ENCODE measurements around the gene CLDN5. TPM values are rescaled to one million over a fixed set of nuclear protein-coding genes. Genes with fewer than 3 reads are reported as not detected.

The CLDN5 gene
- polyA plus RNA-seq, 1 donor from 2014 or later, result 0.66 TPM

GRCh38 chr22:19499236-19499879 is 24.9 kb downstream of the CLDN5 start:
- Histone ChIP-seq H2AFZ (ENCODE audit: low read depth, low read length) (no peak overlapping the region), H3K4me2 (ENCODE audit: low read length) (no peak overlapping the region), H3F3A (ENCODE audit: insufficient read depth, low read length, poor library complexity, severe bottlenecking) (no peaks in the 10 kb centered on the region), H3K4me3 (ENCODE audit: low read length) (no peak overlapping the region), H3K9ac (ENCODE audit: low read length) (no peak overlapping the region), H3K36me3 (ENCODE audit: insufficient read depth, low read length) (no peaks in the 10 kb centered on the region), H4K20me1 (ENCODE audit: insufficient read depth) (no peaks in the 10 kb centered on the region), H3K9me2 (ENCODE audit: insufficient read depth, low read length) (no peaks in the 10 kb centered on the region), H3K27me3 (ENCODE audit: insufficient read depth, low read depth, low read length) (no peaks in the 10 kb centered on the region), H3K79me2 (replicated peaks; ENCODE audit: insufficient read depth, low read length) (no peaks in the 10 kb centered on the region), H3K27ac (ENCODE audit: low read length) (no peak overlapping the region), H3K9me3 (ENCODE audit: low read length) (no peaks in the 10 kb centered on the region)
- no peak for TF ChIP-seq REST (IDR thresholded peaks at IDR 0.05; ENCODE audit: borderline replicate concordance)

- no peaks in the 10 kb centered on the region for H3K79me2 ChIP-seq (replicated peaks; ENCODE audit: insufficient read depth, low read length)
- no peaks in the 10 kb centered on the region for H4K20me1 ChIP-seq (ENCODE audit: insufficient read depth)
- TF ChIP-seq EZH2 (IDR thresholded peaks at IDR 0.05; ENCODE audit: borderline replicate concordance, insufficient read depth, low read length, poor library complexity, severe bottlenecking) (no peak), SMC3 (conservative IDR thresholded peaks at IDR 0.05; ENCODE audit: poor library complexity) (no peak), EP300 (conservative IDR thresholded peaks at IDR 0.05; ENCODE audit: poor library complexity, severe bottlenecking) (no peak)
- no peaks in the 10 kb centered on the region for H3K9me3 ChIP-seq (ENCODE audit: low read length)
- no peaks in the 10 kb centered on the region for H3F3A ChIP-seq (ENCODE audit: insufficient read depth, low read length, poor library complexity, severe bottlenecking)
- H3K9me2 ChIP-seq (ENCODE audit: insufficient read depth, low read length), result no peaks in the 10 kb centered on the region
- no peak overlapping the region for H3K4me2 ChIP-seq (ENCODE audit: low read length)
- H3K9ac ChIP-seq (ENCODE audit: low read length), result no peak overlapping the region
- H3K36me3 ChIP-seq (ENCODE audit: insufficient read depth, low read length), result no peaks in the 10 kb centered on the region
- no peak overlapping the region for H2AFZ ChIP-seq (ENCODE audit: low read depth, low read length)
- no peak overlapping the region for H3K27ac ChIP-seq (ENCODE audit: low read length)
- H3K4me3 ChIP-seq (ENCODE audit: low read length), result no peak overlapping the region
- H3K27me3 ChIP-seq (ENCODE audit: insufficient read depth, low read depth, low read length), result no peaks in the 10 kb centered on the region
These were observed 25.4 kb downstream of the CLDN5 start for GRCh38 chr22:19498866-19499190.

- no peaks in the 10 kb centered on the region for H4K20me1 ChIP-seq (ENCODE audit: insufficient read depth)
- H3K27ac ChIP-seq (ENCODE audit: low read length), result no peak overlapping the region
- TF ChIP-seq EP300 (conservative IDR thresholded peaks at IDR 0.05; ENCODE audit: poor library complexity, severe bottlenecking) (no peak), EZH2 (IDR thresholded peaks at IDR 0.05; ENCODE audit: borderline replicate concordance, insufficient read depth, low read length, poor library complexity, severe bottlenecking) (no peak), RAD21 (conservative IDR thresholded peaks at IDR 0.05) (no peak), MXI1 (conservative IDR thresholded peaks at IDR 0.05; ENCODE audit: poor library complexity, severe bottlenecking) (no peak), REST (IDR thresholded peaks at IDR 0.05; ENCODE audit: borderline replicate concordance) (no peak), TAF1 (IDR thresholded peaks at IDR 0.05; ENCODE audit: low read depth) (no peak)
- no peaks in the 10 kb centered on the region for H3K9me3 ChIP-seq (ENCODE audit: low read length)
- H3K79me2 ChIP-seq (replicated peaks; ENCODE audit: insufficient read depth, low read length), result no peaks in the 10 kb centered on the region
- H3K27me3 ChIP-seq (ENCODE audit: insufficient read depth, low read depth, low read length), result no peaks in the 10 kb centered on the region
- H3K9me2 ChIP-seq (ENCODE audit: insufficient read depth, low read length), result no peaks in the 10 kb centered on the region
- no peak overlapping the region for H3K4me2 ChIP-seq (ENCODE audit: low read length)
- no peaks in the 10 kb centered on the region for H3K36me3 ChIP-seq (ENCODE audit: insufficient read depth, low read length)
- no peak overlapping the region for H3K4me3 ChIP-seq (ENCODE audit: low read length)
- H2AFZ ChIP-seq (ENCODE audit: low read depth, low read length), result no peak overlapping the region
- H3K9ac ChIP-seq (ENCODE audit: low read length), result no peak overlapping the region
- no peaks in the 10 kb centered on the region for H3F3A ChIP-seq (ENCODE audit: insufficient read depth, low read length, poor library complexity, severe bottlenecking)
These were observed 25.9 kb downstream of the CLDN5 start for GRCh38 chr22:19498154-19498865.
